Dermis blood vessel endothelial cell (primary cell): ENCODE measurements around the gene BACH2. TPM values are rescaled to one million over a fixed set of nuclear protein-coding genes. Genes with fewer than 3 reads are reported as not detected.
"Not testable (repeated sequence)": the region's sequence is repeated elsewhere in the genome, so short reads cannot be mapped to it uniquely, and the experiment has no call there.

Experiments
- DNase-seq: peaks from one replicate; pipeline ENCODE4 v3.0.0; 2010
- total RNA-seq: library from RNA; depleted of rRNA; stranded (reverse); fragments of >200 nt; gene quantifications from 2 replicates; pipeline ENCODE4 v1.2.3, GENCODE V29; 2014

BACH2 gene
- total RNA-seq, 1 donor from 2014 or later: 1.2 TPM

- DNase-seq: no peak
Measured at GRCh38 chr6:90301816-90302215, 5.2 kb upstream of the BACH2 start.

- no peak for DNase-seq
Measured at GRCh38 chr6:90298459-90299053, 1.9 kb upstream of the BACH2 start.

GRCh38 chr6:90297867-90298381, 1.3 kb upstream of the BACH2 start:
- no peak for DNase-seq

GRCh38 chr6:90297115-90297866, 648 bp upstream of the BACH2 start:
- DNase-seq: no peak

- peak; percentile 67 for DNase-seq
Measured at GRCh38 chr6:90295854-90296340, 746 bp downstream of the BACH2 start.

- peak; percentile 50 for DNase-seq
Measured at GRCh38 chr6:90294989-90295853, 1.4 kb downstream of the BACH2 start.

GRCh38 chr6:90294614-90294988, 2.0 kb downstream of the BACH2 start:
- no peak for DNase-seq

- no peak for DNase-seq
Measured at GRCh38 chr6:90294008-90294511, 2.6 kb downstream of the BACH2 start.

GRCh38 chr6:90293319-90293953, 3.2 kb downstream of the BACH2 start:
- no peak for DNase-seq

- DNase-seq: no peak
Measured at GRCh38 chr6:90291565-90291964, 5.1 kb downstream of the BACH2 start.

GRCh38 chr6:90290811-90291420, 5.7 kb downstream of the BACH2 start:
- DNase-seq: peak; percentile 34

GRCh38 chr6:90289902-90290301, 6.7 kb downstream of the BACH2 start:
- no peak for DNase-seq

GRCh38 chr6:90288404-90288803, 8.2 kb downstream of the BACH2 start:
- no peak for DNase-seq

- peak; percentile 61 for DNase-seq
Measured at GRCh38 chr6:90286884-90287488, 9.7 kb downstream of the BACH2 start.

GRCh38 chr6:90285611-90286381, 10.8 kb downstream of the BACH2 start:
- peak; percentile 89 for DNase-seq

GRCh38 chr6:90285042-90285481, 11.6 kb downstream of the BACH2 start:
- peak; percentile 36 for DNase-seq

- peak; percentile 87 for DNase-seq
Measured at GRCh38 chr6:90284236-90285041, 12.2 kb downstream of the BACH2 start.

- not testable (repeated sequence) for DNase-seq
Measured at GRCh38 chr6:90282265-90282664, 14.4 kb downstream of the BACH2 start.

- no peak for DNase-seq
Measured at GRCh38 chr6:90278129-90278528, 18.5 kb downstream of the BACH2 start.
